ENCODE data around the gene RPRD1B. TPM values are rescaled to one million over a fixed set of nuclear protein-coding genes. Genes with fewer than 3 reads are reported as not detected.
"Not testable (repeated sequence)": the region's sequence is repeated elsewhere in the genome, so short reads cannot be mapped to it uniquely, and the experiment has no call there.

Gene RPRD1B
- total and polyA plus RNA-seq, 5 donors, result 18.5 to 88.5 (median 67.7) TPM

DNA sequence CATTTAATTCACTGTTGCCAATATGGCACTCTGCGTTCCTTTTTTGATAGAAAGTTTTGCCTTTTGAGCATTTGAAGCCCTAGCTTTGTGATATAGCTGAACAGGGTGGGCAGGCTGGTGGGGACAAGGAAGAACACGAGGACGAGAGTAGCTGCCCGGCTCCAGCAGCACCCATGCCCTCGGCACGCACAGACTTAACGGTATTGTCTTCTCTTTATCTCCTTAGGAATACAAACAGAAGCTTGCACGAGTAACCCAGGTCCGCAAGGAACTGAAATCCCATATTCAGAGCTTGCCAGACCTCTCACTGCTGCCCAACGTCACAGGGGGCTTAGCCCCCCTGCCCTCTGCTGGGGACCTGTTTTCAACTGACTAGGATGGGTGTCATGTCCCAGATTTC lies 56.0 kb downstream of the RPRD1B start:
- Histone ChIP-seq H3K4me3 (ENCODE audit: low read length) (no peak overlapping the region), H3K4me1 (ENCODE audit: control insufficient read depth, insufficient read depth, low read length) (peaks cover 5% of the 10 kb centered on the region), H3K27ac (ENCODE audit: low read length) (peak overlapping the region; percentile 70), H3K27me3 (ENCODE audit: control insufficient read depth, insufficient read depth) (no peaks in the 10 kb centered on the region), H3K9me3 (ENCODE audit: control insufficient read depth, low read length) (no peaks in the 10 kb centered on the region)
- DNase-seq (no peak), ATAC-seq (no peak)
- intact Hi-C loops (cut with DNase I), result no loop called here
- 82% methylated on average over 10 of the region's 10 CpGs for WGBS

GRCh38 chr20:38090061-38090460 lies 56.5 kb downstream of the RPRD1B start:
- H3K9me3 ChIP-seq (ENCODE audit: control insufficient read depth, low read length), result no peaks in the 10 kb centered on the region
- H3K27ac ChIP-seq (ENCODE audit: low read length), result peak overlapping the region; percentile 63
- H3K27me3 ChIP-seq (ENCODE audit: control insufficient read depth, insufficient read depth), result no peaks in the 10 kb centered on the region
- intact Hi-C loops (cut with DNase I), result no loop called here
- DNase-seq (no peak), ATAC-seq (no peak)
- peaks cover 10% of the 10 kb centered on the region for H3K4me1 ChIP-seq (ENCODE audit: control insufficient read depth, insufficient read depth, low read length)
- WGBS, result 75% methylated on average over 7 of the region's 7 CpGs
- H3K4me3 ChIP-seq (ENCODE audit: low read length), result no peak overlapping the region

GRCh38 chr20:38091441-38092216 lies 58.1 kb downstream of the RPRD1B start:
- Histone ChIP-seq H3K27me3 (ENCODE audit: control insufficient read depth, insufficient read depth) (no peaks in the 10 kb centered on the region), H3K4me3 (ENCODE audit: low read length) (no peak overlapping the region), H3K9me3 (ENCODE audit: control insufficient read depth, low read length) (no peaks in the 10 kb centered on the region), H3K27ac (ENCODE audit: low read length) (peak overlapping the region; percentile 92), H3K4me1 (ENCODE audit: control insufficient read depth, insufficient read depth, low read length) (peaks cover 14% of the 10 kb centered on the region)
- DNase-seq (peak; percentile 36 to 74 (median 62)), ATAC-seq (peak; percentile 33 to 69)
- intact Hi-C loops (cut with DNase I), result no loop called here
- WGBS, result 21% methylated on average over 6 of the region's 6 CpGs

DNA sequence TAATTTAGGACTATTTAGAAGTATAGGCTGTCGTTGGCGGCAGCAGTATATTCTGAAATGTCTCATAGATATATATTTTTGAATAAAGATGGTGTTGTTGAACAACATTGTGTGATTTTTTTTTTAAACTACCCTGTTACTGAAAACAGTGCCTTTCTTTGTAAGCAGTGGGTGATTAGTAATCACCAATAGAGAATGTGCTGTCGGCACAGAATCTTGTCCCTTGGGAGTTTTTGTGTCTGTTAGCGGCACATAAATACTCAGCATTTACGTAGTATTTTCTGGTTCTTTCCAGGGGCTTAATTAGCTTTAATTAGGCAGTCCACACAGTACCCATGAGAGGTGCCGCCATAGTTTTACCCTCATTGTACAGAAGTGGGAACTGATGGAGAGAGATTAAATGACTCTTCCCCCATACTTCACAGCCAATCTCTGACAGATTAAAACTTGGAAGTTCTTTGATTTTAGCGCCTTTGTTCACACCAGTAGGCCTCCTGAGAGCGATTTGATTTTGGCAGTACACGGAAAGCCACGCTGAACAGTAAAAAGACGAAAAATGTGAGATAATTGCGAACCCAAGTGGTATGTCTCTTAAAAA lies 58.8 kb downstream of the RPRD1B start:
- intact Hi-C loops (cut with DNase I), result no loop called here
- Histone ChIP-seq H3K4me3 (ENCODE audit: low read length) (no peak overlapping the region), H3K9me3 (ENCODE audit: control insufficient read depth, low read length) (no peaks in the 10 kb centered on the region), H3K4me1 (ENCODE audit: control insufficient read depth, insufficient read depth, low read length) (peaks cover 14% of the 10 kb centered on the region), H3K27ac (ENCODE audit: low read length) (peak overlapping the region; percentile 18), H3K27me3 (ENCODE audit: control insufficient read depth, insufficient read depth) (no peaks in the 10 kb centered on the region)
- peak; percentile 31 to 56 for ATAC-seq
- no peak for DNase-seq
- 47% methylated on average over 12 of the region's 12 CpGs for WGBS

DNA sequence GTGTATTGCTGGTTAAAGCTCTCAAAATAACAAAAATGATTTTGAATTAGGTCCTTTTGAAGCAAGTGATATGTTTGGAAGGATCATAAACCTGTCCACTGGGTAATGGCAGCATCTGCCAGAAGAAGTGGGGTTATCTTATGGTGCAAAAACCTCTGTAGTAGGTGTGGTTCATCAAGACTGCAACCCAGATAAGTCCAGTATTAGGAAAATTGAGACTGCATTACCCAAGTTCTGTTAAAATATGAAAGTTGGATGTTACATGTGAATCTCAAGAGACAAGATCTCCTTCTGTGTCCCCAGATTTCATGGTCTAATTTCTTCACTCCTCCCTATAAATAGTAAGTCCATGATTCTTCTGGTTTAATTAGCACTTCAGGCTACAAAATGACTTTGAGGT lies 59.4 kb downstream of the RPRD1B start:
- no peaks in the 10 kb centered on the region for H3K27me3 ChIP-seq (ENCODE audit: control insufficient read depth, insufficient read depth)
- H3K27ac ChIP-seq (ENCODE audit: low read length), result peak overlapping the region; percentile 52
- ATAC-seq (peak in 1 of 2 donors; percentile 1), DNase-seq (no peak)
- no peaks in the 10 kb centered on the region for H3K9me3 ChIP-seq (ENCODE audit: control insufficient read depth, low read length)
- peaks cover 14% of the 10 kb centered on the region for H3K4me1 ChIP-seq (ENCODE audit: control insufficient read depth, insufficient read depth, low read length)
- H3K4me3 ChIP-seq (ENCODE audit: low read length), result no peak overlapping the region
- intact Hi-C loops (cut with DNase I), result no loop called here

DNA sequence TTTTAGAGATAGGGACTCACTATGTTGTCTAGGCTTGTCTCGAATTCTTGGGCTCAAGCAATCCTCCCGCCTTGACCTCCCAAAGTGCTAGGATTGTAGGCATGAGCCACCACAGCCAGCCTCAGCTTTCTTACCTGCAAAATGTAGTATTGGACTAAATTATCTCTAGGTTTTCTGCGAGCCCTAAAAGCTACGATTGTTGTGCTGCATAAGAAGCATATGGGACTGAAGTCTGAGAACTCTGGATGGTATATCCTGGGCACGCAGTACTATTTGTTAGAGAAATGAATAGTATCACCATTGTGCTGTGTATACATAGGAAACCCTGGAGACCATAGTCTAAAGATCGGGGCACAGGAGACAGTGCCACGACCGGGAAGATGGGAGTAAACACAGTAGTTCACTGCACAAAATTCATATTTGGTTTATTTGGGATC lies 60.1 kb downstream of the RPRD1B start:
- H3K4me1 ChIP-seq (ENCODE audit: control insufficient read depth, insufficient read depth, low read length), result peaks cover 14% of the 10 kb centered on the region
- WGBS, result 95% methylated on average over 8 of the region's 8 CpGs
- H3K9me3 ChIP-seq (ENCODE audit: control insufficient read depth, low read length), result no peaks in the 10 kb centered on the region
- ATAC-seq (no peak), DNase-seq (no peak)
- intact Hi-C loops (cut with DNase I), result no loop called here
- H3K27ac ChIP-seq (ENCODE audit: low read length), result peak overlapping the region; percentile 71
- H3K4me3 ChIP-seq (ENCODE audit: low read length), result no peak overlapping the region
- H3K27me3 ChIP-seq (ENCODE audit: control insufficient read depth, insufficient read depth), result no peaks in the 10 kb centered on the region

DNA sequence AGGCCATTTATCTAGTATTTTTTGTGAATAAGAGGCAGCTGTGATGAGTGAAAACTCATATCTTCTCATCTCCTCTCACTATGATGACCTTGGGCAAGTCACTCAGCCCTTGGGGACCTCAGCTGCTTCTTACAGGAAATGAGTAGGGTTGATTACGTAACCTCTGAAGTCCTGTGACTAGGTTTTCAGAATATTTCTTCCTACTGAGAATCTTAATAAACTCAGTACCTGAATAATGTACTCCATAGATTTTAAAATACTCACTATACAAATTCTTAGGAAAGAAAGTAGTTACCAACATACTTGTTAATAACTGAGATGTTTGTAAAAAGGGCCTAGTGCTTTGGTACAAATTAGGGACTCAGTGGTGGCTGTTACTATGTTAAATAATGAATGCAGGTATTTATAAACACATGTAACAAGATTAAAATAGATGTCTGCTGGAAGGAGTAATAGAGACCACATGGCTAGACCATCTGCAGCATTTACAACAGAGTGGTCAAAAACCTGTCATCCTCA lies 60.9 kb downstream of the RPRD1B start:
- Histone ChIP-seq H3K4me1 (ENCODE audit: control insufficient read depth, insufficient read depth, low read length) (peaks cover 14% of the 10 kb centered on the region), H3K9me3 (ENCODE audit: control insufficient read depth, low read length) (no peaks in the 10 kb centered on the region), H3K27ac (ENCODE audit: low read length) (peak overlapping the region; percentile 75), H3K4me3 (ENCODE audit: low read length) (no peak overlapping the region), H3K27me3 (ENCODE audit: control insufficient read depth, insufficient read depth) (no peaks in the 10 kb centered on the region)
- DNase-seq (peak in 2 of 3 donors; percentile 59 to 74), ATAC-seq (peak in 1 of 2 donors; percentile 62)
- intact Hi-C loops (cut with DNase I), result no loop called here
- 35% methylated on average over 1 of the region's 1 CpG for WGBS

GRCh38 chr20:38095017-38095686 lies 61.6 kb downstream of the RPRD1B start:
- DNase-seq, result peak; percentile 41 to 69 (median 68)
- peak; percentile 26 to 62 for ATAC-seq

GRCh38 chr20:38098952-38099351 lies 65.4 kb downstream of the RPRD1B start:
- no peak overlapping the region for H3K27ac ChIP-seq (ENCODE audit: low read length)
- intact Hi-C loops (cut with DNase I), result no loop called here
- H3K4me1 ChIP-seq (ENCODE audit: control insufficient read depth, insufficient read depth, low read length), result peaks cover 9% of the 10 kb centered on the region
- H3K27me3 ChIP-seq (ENCODE audit: control insufficient read depth, insufficient read depth), result no peaks in the 10 kb centered on the region
- H3K4me3 ChIP-seq (ENCODE audit: low read length), result no peak overlapping the region
- no peaks in the 10 kb centered on the region for H3K9me3 ChIP-seq (ENCODE audit: control insufficient read depth, low read length)
- ATAC-seq (no peak), DNase-seq (no peak)
- WGBS, result 61% methylated on average over 1 of the region's 1 CpG

More at GRCh38 chr20:38095017-38095686, 61.6 kb downstream of the RPRD1B start:
- Histone ChIP-seq H3K4me1 (ENCODE audit: control insufficient read depth, insufficient read depth, low read length) (peaks cover 14% of the 10 kb centered on the region), H3K4me3 (ENCODE audit: low read length) (no peak overlapping the region), H3K27ac (ENCODE audit: low read length) (peak overlapping the region; percentile 75), H3K9me3 (ENCODE audit: control insufficient read depth, low read length) (no peaks in the 10 kb centered on the region), H3K27me3 (ENCODE audit: control insufficient read depth, insufficient read depth) (no peaks in the 10 kb centered on the region)
- intact Hi-C loops (cut with DNase I), result no loop called here
- 56% methylated on average over 7 of the region's 7 CpGs for WGBS

GRCh38 chr20:38102206-38102605 lies 68.7 kb downstream of the RPRD1B start:
- H3K27me3 ChIP-seq (ENCODE audit: control insufficient read depth, insufficient read depth); H3K27ac ChIP-seq (ENCODE audit: low read length); DNase-seq; ATAC-seq; H3K4me3 ChIP-seq (ENCODE audit: low read length); H3K4me1 ChIP-seq (ENCODE audit: control insufficient read depth, insufficient read depth, low read length); intact Hi-C loops (cut with DNase I); H3K9me3 ChIP-seq (ENCODE audit: control insufficient read depth, low read length): not testable (repeated sequence)
- WGBS, result 91% methylated on average over 5 of the region's 5 CpGs

DNA sequence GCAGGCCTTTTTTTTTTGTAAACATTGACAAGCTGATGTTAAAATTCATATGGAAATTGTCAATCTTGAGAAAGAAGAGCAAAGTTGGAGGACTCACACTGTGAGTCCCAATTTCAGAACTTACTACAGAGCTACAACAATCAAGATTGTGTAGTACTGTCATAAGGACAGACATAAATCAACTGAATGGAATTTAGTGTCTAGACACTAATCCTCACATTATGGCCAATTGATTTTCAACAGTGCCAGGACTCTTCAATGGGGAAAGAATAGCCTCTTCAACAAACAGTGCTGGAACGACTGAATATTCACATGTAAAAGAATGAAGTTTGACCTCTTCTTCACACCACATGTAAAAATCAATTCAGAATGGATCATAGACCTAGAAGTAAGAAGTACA lies 70.7 kb downstream of the RPRD1B start:
- WGBS, result 54% methylated on average over 1 of the region's 1 CpG
- DNase-seq (no peak), ATAC-seq (no peak)
- intact Hi-C loops (cut with DNase I), result no loop called here
- Histone ChIP-seq H3K27ac (ENCODE audit: low read length) (no peak overlapping the region), H3K27me3 (ENCODE audit: control insufficient read depth, insufficient read depth) (no peaks in the 10 kb centered on the region), H3K4me3 (ENCODE audit: low read length) (no peak overlapping the region), H3K4me1 (ENCODE audit: control insufficient read depth, insufficient read depth, low read length) (peaks cover 7% of the 10 kb centered on the region), H3K9me3 (ENCODE audit: control insufficient read depth, low read length) (no peaks in the 10 kb centered on the region)

Data from right cardiac atrium (tissue), 5 donors.